WTC11 (cell line): Measurements from ENCODE around the gene CCNB3. TPM values are rescaled to one million over a fixed set of nuclear protein-coding genes. Genes with fewer than 3 reads are reported as not detected.

Source experiments
- ATAC-seq: fragments of 200-7000 bp; cut with Tn5 transposase; 2 replicates; pipeline ENCODE4 v1.10.0; 2021; ENCODE audit warnings: mild to moderate bottlenecking, moderate library complexity
- CTCF ChIA-PET: fragments of 300-600 bp; sonication (Branson Sonifier 250); formaldehyde crosslinking; loops from one replicate; lab custom pipeline; 2021; ENCODE audit warnings: antibody characterized with exemption; lab: Charles Lee
- POLR2A ChIA-PET: fragments of 350-600 bp; sonication (Branson Sonifier 250); formaldehyde crosslinking; loops from one replicate; lab custom pipeline; 2021; ENCODE audit warnings: antibody characterized with exemption; lab: Charles Lee
- DNase-seq: peaks from one replicate; pipeline ENCODE4 v3.0.0; 2021; ENCODE audit warnings: low spot score
- H3K27ac Mint-ChIP-seq: 2 replicates; pipeline ENCODE4 v1.8.0; 2021; ENCODE audit warnings: mixed read lengths
- H3K27me3 Mint-ChIP-seq: 2 replicates; pipeline ENCODE4 v1.8.0; 2021; ENCODE audit warnings: low read depth, mild to moderate bottlenecking, moderate library complexity, mixed read lengths
- H3K36me3 Mint-ChIP-seq: 2 replicates; pipeline ENCODE4 v1.8.0; 2021; ENCODE audit warnings: mixed read lengths
- H3K4me1 Mint-ChIP-seq: 2 replicates; pipeline ENCODE4 v1.8.0; 2022; ENCODE audit warnings: mixed read lengths
- H3K4me3 Mint-ChIP-seq: 2 replicates; pipeline ENCODE4 v1.8.0; 2021; ENCODE audit warnings: mild to moderate bottlenecking, moderate library complexity, mixed read lengths
- H3K9me3 Mint-ChIP-seq: 2 replicates; pipeline ENCODE4 v1.8.0; 2021; ENCODE audit warnings: mixed read lengths
- CREB1 ChIP-seq: sonication (generic); formaldehyde crosslinking; IDR thresholded peaks from 2 replicates; pipeline ENCODE4 v1.8.0; 2023; ENCODE audit warnings: mild to moderate bottlenecking, missing genetic modification reagents
- ELF4 ChIP-seq: sonication (generic); formaldehyde crosslinking; IDR thresholded peaks from 2 replicates; pipeline ENCODE4 v1.8.1; 2022; ENCODE audit warnings: low read depth, mild to moderate bottlenecking, moderate library complexity, missing genetic modification reagents
- ESRRA ChIP-seq: sonication (generic); formaldehyde crosslinking; IDR thresholded peaks from 2 replicates; pipeline ENCODE4 v1.8.1; 2022; ENCODE audit warnings: mild to moderate bottlenecking, missing genetic modification reagents, borderline replicate concordance
- MXD4 ChIP-seq: fragments of 250-450 bp; sonication (Bioruptor Pico); IDR thresholded peaks from 2 replicates; pipeline ENCODE4 v1.8.0; 2021; ENCODE audit warnings: mild to moderate bottlenecking, moderate library complexity, borderline replicate concordance
- NR1H2 ChIP-seq: sonication (generic); formaldehyde crosslinking; IDR thresholded peaks from 2 replicates; pipeline ENCODE4 v1.9.0; 2021; ENCODE audit warnings: mild to moderate bottlenecking, moderate library complexity, missing genetic modification reagents
- NR2C2 ChIP-seq: sonication (generic); formaldehyde crosslinking; IDR thresholded peaks from 2 replicates; pipeline ENCODE4 v1.8.0; 2022; ENCODE audit warnings: mild to moderate bottlenecking, missing genetic modification reagents
- PRRX2 ChIP-seq: fragments of 250-450 bp; sonication (Bioruptor Pico); IDR thresholded peaks from 2 replicates; pipeline ENCODE4 v1.8.0; 2021; ENCODE audit warnings: mild to moderate bottlenecking
- RELA ChIP-seq: sonication (generic); formaldehyde crosslinking; IDR thresholded peaks from 2 replicates; pipeline ENCODE4 v1.8.1; 2022; ENCODE audit warnings: missing genetic modification reagents, mild to moderate bottlenecking, borderline replicate concordance
- TCF7 ChIP-seq: sonication (generic); formaldehyde crosslinking; IDR thresholded peaks from 2 replicates; pipeline ENCODE4 v1.8.0; 2022; ENCODE audit warnings: mild to moderate bottlenecking, low read depth, missing genetic modification reagents, moderate library complexity
- TEAD4 ChIP-seq: sonication (generic); formaldehyde crosslinking; IDR thresholded peaks from 2 replicates; pipeline ENCODE4 v1.8.0; 2022; ENCODE audit warnings: mild to moderate bottlenecking, missing genetic modification reagents
- ZBTB21 ChIP-seq: sonication (generic); formaldehyde crosslinking; IDR thresholded peaks from 2 replicates; pipeline ENCODE4 v1.8.1; 2023; ENCODE audit warnings: mild to moderate bottlenecking, missing genetic modification reagents, borderline replicate concordance
- ZNF219 ChIP-seq: sonication (generic); formaldehyde crosslinking; IDR thresholded peaks from 2 replicates; pipeline ENCODE4 v1.8.0; 2023; ENCODE audit warnings: missing genetic modification reagents, mild to moderate bottlenecking, borderline replicate concordance
- ZNF317 ChIP-seq: sonication (generic); formaldehyde crosslinking; IDR thresholded peaks from 2 replicates; pipeline ENCODE4 v1.8.1; 2023; ENCODE audit warnings: low read depth, mild to moderate bottlenecking, moderate library complexity, missing genetic modification reagents, borderline replicate concordance
- total RNA-seq: library from RNA; stranded (reverse); gene quantifications from 3 replicates; pipeline ENCODE4 v1.2.3, GENCODE V29; 2021
- TF ChIP-seq, protein P1 (sequence below): sonication (generic); formaldehyde crosslinking; IDR thresholded peaks from 2 replicates; pipeline ENCODE4 v1.8.0; 2022; ENCODE audit warnings: mild to moderate bottlenecking, missing genetic modification reagents
- TF ChIP-seq, protein P2 (sequence below): sonication (generic); formaldehyde crosslinking; IDR thresholded peaks from 2 replicates; pipeline ENCODE4 v1.8.1; 2022; ENCODE audit warnings: low read depth, mild to moderate bottlenecking, moderate library complexity, missing genetic modification reagents, borderline replicate concordance
- TF ChIP-seq, protein P3 (sequence below): sonication (generic); formaldehyde crosslinking; IDR thresholded peaks from 2 replicates; pipeline ENCODE4 v1.8.1; 2023; ENCODE audit warnings: mild to moderate bottlenecking, moderate library complexity, missing genetic modification reagents
- TF ChIP-seq, protein P4 (sequence below): sonication (generic); formaldehyde crosslinking; IDR thresholded peaks from 2 replicates; pipeline ENCODE4 v1.8.1; 2022; ENCODE audit warnings: low read depth, missing genetic modification reagents, borderline replicate concordance
- TF ChIP-seq, protein P5 (sequence below): fragments of 250-450 bp; sonication (Bioruptor Pico); IDR thresholded peaks from 2 replicates; pipeline ENCODE4 v1.9.0; 2021; ENCODE audit warnings: moderate library complexity, mild to moderate bottlenecking, inconsistent platforms, borderline replicate concordance
- TF ChIP-seq, protein P6 (sequence below): fragments of 250-450 bp; sonication (Bioruptor Pico); conservative IDR thresholded peaks from 2 replicates; pipeline ENCODE4 v1.9.0; 2021; ENCODE audit warnings: mild to moderate bottlenecking
- TF ChIP-seq, protein P7 (sequence below): fragments of 250-450 bp; sonication (Bioruptor Pico); IDR thresholded peaks from 2 replicates; pipeline ENCODE4 v1.9.0; 2021; ENCODE audit warnings: mild to moderate bottlenecking

CCNB3 gene
- total RNA-seq, 1 experiment from 2014 or later, result 0.13 TPM

DNA sequence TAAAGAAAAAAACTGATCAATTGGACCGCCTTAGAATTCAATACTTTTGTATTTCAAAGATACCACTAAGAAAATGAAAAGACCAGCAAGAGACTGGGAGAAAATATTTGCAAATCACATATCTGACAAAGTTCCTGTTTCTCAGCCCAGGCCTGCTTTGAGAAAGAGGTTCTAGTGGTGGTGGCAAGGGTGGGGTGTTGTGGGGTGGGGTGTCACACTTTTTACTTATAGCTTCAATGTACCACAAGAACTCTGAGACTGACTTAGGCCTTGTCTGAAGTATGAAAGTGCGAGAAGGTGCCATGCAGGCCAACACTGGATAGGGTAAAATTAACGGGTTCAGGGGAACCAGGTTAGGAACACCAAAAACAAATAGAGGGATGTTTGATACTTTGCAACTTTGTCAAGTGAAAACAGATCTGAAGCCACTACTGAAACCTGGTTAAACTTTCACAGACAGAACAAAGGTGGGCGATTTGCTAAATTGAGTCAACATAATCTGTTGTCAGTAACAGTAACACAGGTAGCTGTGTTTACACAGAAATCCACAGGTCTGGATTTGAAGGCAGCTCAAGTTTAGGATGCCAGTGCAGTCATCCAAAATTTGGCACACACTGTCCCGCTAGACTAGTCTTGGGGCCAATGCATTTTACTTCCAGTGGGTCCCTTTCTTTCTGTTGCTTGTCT is 177.3 kb downstream of the CCNB3 start:
- DNase-seq (no peak), ATAC-seq (no peak)
- H3K36me3 Mint-ChIP-seq, result peaks cover 3% of the 10 kb centered on the region; the same call in 1 of the 2 replicates
- TF ChIP-seq MXD4 (CRISPR knock-in tag) (no peak), ESRRA (no peak), ELF4 (CRISPR knock-in tag) (no peak), NR2C2 (CRISPR knock-in tag) (no peak), TEAD4 (CRISPR knock-in tag) (no peak), TCF7 (no peak), RELA (no peak), NR1H2 (CRISPR knock-in tag) (no peak), ZBTB21 (CRISPR knock-in tag) (no peak)
- TF ChIP-seq, protein P1, sequence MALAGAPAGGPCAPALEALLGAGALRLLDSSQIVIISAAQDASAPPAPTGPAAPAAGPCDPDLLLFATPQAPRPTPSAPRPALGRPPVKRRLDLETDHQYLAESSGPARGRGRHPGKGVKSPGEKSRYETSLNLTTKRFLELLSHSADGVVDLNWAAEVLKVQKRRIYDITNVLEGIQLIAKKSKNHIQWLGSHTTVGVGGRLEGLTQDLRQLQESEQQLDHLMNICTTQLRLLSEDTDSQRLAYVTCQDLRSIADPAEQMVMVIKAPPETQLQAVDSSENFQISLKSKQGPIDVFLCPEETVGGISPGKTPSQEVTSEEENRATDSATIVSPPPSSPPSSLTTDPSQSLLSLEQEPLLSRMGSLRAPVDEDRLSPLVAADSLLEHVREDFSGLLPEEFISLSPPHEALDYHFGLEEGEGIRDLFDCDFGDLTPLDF (CRISPR knock-in tag), result no peak
- TF ChIP-seq, protein P2, sequence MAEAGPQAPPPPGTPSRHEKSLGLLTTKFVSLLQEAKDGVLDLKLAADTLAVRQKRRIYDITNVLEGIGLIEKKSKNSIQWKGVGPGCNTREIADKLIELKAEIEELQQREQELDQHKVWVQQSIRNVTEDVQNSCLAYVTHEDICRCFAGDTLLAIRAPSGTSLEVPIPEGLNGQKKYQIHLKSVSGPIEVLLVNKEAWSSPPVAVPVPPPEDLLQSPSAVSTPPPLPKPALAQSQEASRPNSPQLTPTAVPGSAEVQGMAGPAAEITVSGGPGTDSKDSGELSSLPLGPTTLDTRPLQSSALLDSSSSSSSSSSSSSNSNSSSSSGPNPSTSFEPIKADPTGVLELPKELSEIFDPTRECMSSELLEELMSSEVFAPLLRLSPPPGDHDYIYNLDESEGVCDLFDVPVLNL (CRISPR knock-in tag), result no peak
- TF ChIP-seq, protein P3, sequence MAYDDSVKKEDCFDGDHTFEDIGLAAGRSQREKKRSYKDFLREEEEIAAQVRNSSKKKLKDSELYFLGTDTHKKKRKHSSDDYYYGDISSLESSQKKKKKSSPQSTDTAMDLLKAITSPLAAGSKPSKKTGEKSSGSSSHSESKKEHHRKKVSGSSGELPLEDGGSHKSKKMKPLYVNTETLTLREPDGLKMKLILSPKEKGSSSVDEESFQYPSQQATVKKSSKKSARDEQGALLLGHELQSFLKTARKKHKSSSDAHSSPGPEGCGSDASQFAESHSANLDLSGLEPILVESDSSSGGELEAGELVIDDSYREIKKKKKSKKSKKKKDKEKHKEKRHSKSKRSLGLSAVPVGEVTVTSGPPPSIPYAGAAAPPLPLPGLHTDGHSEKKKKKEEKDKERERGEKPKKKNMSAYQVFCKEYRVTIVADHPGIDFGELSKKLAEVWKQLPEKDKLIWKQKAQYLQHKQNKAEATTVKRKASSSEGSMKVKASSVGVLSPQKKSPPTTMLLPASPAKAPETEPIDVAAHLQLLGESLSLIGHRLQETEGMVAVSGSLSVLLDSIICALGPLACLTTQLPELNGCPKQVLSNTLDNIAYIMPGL (CRISPR knock-in tag), result no peak
- TF ChIP-seq, protein P4, sequence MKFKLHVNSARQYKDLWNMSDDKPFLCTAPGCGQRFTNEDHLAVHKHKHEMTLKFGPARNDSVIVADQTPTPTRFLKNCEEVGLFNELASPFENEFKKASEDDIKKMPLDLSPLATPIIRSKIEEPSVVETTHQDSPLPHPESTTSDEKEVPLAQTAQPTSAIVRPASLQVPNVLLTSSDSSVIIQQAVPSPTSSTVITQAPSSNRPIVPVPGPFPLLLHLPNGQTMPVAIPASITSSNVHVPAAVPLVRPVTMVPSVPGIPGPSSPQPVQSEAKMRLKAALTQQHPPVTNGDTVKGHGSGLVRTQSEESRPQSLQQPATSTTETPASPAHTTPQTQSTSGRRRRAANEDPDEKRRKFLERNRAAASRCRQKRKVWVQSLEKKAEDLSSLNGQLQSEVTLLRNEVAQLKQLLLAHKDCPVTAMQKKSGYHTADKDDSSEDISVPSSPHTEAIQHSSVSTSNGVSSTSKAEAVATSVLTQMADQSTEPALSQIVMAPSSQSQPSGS (CRISPR knock-in tag), result no peak
- TF ChIP-seq, protein P5, sequence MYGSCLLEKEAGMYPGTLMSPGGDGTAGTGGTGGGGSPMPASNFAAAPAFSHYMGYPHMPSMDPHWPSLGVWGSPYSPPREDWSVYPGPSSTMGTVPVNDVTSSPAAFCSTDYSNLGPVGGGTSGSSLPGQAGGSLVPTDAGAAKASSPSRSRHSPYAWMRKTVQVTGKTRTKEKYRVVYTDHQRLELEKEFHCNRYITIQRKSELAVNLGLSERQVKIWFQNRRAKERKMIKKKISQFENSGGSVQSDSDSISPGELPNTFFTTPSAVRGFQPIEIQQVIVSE (CRISPR knock-in tag), result no peak
- no peaks in the 10 kb centered on the region for H3K4me1 Mint-ChIP-seq
- ChIA-PET POLR2A (no interaction called here), CTCF (no interaction called here)
- H3K9me3 Mint-ChIP-seq, result no peaks in the 10 kb centered on the region
- H3K27me3 Mint-ChIP-seq, result no peaks in the 10 kb centered on the region
- H3K27ac Mint-ChIP-seq, result no peak overlapping the region
- no peak overlapping the region for H3K4me3 Mint-ChIP-seq

DNA sequence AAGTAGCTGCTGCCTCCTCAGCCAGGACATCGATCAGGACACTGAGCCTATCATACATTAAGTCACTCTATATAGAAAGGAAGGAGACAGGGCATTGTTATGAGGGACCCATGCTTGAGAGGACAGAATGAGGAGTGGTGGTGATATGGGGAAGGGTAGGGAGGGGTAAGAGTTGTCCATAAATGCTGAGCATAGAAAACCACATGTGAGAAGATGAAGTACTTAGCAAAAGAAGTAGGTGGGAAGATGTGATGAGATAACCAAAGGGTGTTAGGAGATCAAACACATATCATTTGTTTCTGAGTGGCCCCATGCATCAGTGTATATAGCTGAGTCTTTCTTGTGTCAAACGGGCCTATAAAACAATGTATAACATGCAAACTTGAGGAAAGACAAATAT is 182.0 kb downstream of the CCNB3 start:
- POLR2A ChIA-PET, result no interaction called here
- no peaks in the 10 kb centered on the region for H3K36me3 Mint-ChIP-seq
- CTCF ChIA-PET, result no interaction called here
- ATAC-seq (no peak), DNase-seq (no peak)
- no peaks in the 10 kb centered on the region; the same call in 1 of the 2 replicates for H3K27me3 Mint-ChIP-seq
- no peaks in the 10 kb centered on the region for H3K4me1 Mint-ChIP-seq
- no peak overlapping the region for H3K4me3 Mint-ChIP-seq
- H3K9me3 Mint-ChIP-seq, result no peaks in the 10 kb centered on the region
- H3K27ac Mint-ChIP-seq, result no peak overlapping the region
- TF ChIP-seq CREB1 (CRISPR knock-in tag), result no peak
- TF ChIP-seq, protein P6, sequence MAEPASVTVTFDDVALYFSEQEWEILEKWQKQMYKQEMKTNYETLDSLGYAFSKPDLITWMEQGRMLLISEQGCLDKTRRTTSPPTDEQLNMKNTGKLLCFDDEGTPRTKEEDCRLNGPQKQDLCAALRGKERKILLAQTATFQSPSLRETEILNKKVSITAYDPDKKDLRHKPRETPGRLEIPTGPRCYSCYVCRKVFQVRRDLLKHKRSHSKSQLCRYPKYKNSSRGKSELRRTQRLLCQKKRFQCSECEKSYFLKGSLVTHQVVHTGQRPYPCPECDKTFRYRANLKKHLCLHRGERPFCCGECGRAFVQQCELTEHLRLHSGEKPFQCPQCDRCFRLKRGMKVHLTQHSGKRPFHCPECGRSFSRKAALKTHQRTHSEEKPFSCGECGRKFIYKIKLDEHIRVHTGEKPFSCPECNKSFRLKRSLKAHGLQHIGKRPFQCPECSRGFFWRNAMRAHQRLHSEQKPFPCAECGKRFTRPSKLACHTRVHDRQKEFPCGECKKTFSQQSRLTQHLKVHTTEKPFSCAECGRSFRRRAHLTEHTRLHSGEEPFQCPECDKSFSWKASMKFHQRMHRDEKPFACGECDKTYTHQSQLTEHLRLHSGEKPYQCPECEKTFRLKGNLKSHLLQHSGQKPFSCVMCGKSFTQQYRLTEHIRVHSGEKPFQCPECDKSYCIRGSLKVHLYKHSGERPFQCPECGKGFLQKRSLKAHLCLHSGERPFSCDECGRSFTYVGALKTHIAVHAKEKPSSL (CRISPR knock-in tag), result no peak
- TF ChIP-seq ZNF219 (CRISPR knock-in tag), result no peak
- TF ChIP-seq PRRX2 (CRISPR knock-in tag), result no peak
- TF ChIP-seq, protein P7, sequence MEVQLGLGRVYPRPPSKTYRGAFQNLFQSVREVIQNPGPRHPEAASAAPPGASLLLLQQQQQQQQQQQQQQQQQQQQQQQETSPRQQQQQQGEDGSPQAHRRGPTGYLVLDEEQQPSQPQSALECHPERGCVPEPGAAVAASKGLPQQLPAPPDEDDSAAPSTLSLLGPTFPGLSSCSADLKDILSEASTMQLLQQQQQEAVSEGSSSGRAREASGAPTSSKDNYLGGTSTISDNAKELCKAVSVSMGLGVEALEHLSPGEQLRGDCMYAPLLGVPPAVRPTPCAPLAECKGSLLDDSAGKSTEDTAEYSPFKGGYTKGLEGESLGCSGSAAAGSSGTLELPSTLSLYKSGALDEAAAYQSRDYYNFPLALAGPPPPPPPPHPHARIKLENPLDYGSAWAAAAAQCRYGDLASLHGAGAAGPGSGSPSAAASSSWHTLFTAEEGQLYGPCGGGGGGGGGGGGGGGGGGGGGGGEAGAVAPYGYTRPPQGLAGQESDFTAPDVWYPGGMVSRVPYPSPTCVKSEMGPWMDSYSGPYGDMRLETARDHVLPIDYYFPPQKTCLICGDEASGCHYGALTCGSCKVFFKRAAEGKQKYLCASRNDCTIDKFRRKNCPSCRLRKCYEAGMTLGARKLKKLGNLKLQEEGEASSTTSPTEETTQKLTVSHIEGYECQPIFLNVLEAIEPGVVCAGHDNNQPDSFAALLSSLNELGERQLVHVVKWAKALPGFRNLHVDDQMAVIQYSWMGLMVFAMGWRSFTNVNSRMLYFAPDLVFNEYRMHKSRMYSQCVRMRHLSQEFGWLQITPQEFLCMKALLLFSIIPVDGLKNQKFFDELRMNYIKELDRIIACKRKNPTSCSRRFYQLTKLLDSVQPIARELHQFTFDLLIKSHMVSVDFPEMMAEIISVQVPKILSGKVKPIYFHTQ (CRISPR knock-in tag), result no peak
- no peak for TF ChIP-seq ZNF317 (CRISPR knock-in tag)
